WI38 (cell line): ENCODE data around the gene AFAP1L2.

Experiments
- H3K4me3 ChIP-seq: 2 replicates; pipeline ENCODE4 v1.5.1; 2011; ENCODE audit warnings: low read depth, mild to moderate bottlenecking, control low read depth, low read length
- TF ChIP-seq, protein P1 (sequence below): IDR thresholded peaks from 2 replicates; pipeline ENCODE4 v1.5.1; 2012; ENCODE audit warnings: low read depth, mild to moderate bottlenecking, control low read depth, low read length

AFAP1L2 gene

DNA sequence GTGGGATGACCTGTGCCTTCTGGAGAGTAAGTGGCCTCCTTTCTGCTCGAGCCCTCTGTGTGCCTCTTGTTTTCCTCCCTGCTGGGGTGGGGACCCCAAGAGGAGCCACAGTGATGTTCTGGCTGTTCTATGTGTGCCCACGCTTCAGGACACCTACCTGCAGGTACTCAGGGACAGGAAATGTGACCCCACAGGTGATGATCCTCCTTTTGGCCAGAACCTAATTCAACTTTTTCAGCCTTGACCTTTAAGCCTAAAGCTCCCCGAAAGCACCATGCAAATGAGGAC, 95.0 kb downstream of the AFAP1L2 start:
- no peak overlapping the region for H3K4me3 ChIP-seq
- TF ChIP-seq, protein P1, sequence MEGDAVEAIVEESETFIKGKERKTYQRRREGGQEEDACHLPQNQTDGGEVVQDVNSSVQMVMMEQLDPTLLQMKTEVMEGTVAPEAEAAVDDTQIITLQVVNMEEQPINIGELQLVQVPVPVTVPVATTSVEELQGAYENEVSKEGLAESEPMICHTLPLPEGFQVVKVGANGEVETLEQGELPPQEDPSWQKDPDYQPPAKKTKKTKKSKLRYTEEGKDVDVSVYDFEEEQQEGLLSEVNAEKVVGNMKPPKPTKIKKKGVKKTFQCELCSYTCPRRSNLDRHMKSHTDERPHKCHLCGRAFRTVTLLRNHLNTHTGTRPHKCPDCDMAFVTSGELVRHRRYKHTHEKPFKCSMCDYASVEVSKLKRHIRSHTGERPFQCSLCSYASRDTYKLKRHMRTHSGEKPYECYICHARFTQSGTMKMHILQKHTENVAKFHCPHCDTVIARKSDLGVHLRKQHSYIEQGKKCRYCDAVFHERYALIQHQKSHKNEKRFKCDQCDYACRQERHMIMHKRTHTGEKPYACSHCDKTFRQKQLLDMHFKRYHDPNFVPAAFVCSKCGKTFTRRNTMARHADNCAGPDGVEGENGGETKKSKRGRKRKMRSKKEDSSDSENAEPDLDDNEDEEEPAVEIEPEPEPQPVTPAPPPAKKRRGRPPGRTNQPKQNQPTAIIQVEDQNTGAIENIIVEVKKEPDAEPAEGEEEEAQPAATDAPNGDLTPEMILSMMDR = no peak

DNA sequence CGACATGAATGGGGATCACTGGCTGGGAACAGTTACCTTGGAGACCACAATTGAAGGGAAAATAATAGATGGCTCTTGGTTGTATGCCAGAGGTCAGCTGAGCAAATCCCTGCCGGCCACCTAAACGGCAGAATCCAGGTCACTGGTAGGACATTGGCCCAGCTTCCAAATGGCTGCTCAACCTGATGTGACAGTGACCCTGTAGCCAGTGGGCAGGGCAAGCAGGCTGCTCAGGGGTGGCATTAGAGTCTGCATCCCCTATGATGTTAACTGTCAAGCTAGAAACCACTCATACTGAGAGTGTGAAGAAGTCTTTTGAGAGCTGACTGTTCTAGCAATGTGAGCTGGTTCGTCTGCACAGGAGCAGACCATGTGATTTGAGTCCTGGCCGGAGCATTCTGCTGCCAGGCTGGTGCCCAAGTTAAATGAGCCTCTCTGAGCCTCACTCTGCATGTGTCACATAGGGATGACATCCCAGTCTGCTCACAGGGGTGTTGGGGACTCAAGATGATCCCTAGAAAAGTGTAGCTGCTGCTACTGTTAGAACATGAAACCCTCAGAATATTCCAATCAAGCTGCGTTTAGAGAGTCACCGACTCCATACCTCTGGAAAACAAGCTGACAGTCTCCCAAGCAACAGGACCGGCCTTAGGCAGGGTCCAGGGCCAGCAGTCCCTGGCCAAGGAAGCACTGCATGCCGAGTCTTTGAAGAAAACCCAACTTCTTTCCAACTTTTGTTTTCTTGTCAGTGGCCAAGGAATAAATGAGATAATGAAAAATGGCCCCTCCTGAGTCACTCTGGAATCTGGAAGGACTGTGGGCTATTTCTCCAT, 95.6 kb downstream of the AFAP1L2 start:
- TF ChIP-seq, protein P1 = no peak
- no peak overlapping the region for H3K4me3 ChIP-seq

DNA sequence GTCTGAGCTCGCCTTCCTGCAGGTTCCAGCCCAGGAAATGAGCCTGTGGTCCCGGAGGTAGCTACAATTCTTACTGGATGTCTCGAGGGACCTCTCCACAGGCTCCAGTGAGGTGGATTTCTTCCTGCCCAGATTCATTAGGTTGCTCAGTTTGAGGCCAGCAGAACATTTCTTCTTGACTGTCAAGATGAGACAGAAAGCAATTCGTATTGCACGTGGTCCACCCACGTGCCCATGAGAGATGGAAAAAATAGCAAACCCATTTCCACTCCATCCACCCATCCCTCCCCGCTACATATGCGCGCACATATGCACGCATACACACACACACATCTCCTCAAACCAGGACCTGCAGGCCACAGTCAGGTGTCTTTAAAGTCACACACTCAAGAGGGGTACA, 96.6 kb downstream of the AFAP1L2 start:
- no peak overlapping the region for H3K4me3 ChIP-seq
- TF ChIP-seq, protein P1 = no peak

DNA sequence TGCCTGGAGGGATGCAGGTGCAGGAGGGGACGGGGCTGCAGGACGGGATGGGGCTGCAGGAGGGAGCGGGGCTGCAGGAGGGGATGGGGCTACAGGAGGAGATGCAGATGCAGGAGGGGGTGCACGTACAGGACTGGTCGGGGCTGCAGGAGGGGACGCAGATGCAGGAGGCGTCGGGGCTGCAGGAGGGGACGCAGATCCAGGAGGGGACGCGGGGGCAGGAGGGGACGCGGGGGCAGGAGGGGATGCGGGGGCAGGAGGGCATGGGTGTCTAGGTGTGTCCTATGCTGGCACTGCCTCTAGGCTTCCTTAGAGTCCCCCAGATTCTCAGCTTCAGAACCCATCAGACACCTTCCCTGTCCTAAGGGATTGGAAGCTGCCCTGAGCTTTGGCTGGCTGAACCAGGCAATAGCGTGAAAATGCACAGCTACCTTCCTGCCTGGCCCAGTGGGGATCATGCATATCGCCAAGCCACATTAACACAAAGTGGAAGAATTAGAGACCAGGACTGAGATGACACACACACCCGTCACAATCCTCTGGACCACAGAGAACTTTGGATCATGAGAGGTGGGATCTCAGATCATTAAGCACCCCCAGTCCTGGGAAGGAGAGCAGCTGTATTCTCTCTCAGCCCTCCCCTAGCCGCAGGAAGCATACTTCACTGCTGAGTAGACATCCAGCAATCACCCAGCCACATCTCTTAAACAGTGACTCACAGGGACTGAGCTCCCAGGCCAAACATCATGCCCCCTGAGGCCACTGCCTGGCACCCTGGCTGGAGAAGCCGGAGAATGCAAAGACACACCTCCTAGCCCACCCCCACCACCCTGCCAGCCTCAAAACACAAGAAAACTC, 98.0 kb downstream of the AFAP1L2 start:
- H3K4me3 ChIP-seq = no peak overlapping the region
- TF ChIP-seq, protein P1 = no peak

DNA sequence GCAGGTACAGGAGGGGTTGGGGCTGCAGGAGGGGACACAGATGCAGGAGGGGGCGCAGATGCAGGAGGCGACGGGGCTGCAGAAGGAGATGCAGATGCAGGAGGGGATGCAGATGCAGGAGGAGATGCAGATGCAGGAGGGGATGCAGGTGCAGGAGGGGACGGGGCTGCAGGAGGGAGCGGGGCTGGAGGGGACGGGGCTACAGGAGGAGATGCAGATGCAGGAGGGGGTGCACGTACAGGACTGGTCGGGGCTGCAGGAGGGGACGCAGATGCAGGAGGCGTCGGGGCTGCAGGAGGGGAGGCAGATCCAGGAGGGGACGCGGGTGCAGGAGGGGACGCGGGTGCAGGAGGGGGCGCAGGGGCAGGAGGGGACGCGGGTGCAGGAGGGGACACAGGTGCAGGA, 98.8 kb downstream of the AFAP1L2 start:
- TF ChIP-seq, protein P1 = no peak
- H3K4me3 ChIP-seq = no peak overlapping the region

DNA sequence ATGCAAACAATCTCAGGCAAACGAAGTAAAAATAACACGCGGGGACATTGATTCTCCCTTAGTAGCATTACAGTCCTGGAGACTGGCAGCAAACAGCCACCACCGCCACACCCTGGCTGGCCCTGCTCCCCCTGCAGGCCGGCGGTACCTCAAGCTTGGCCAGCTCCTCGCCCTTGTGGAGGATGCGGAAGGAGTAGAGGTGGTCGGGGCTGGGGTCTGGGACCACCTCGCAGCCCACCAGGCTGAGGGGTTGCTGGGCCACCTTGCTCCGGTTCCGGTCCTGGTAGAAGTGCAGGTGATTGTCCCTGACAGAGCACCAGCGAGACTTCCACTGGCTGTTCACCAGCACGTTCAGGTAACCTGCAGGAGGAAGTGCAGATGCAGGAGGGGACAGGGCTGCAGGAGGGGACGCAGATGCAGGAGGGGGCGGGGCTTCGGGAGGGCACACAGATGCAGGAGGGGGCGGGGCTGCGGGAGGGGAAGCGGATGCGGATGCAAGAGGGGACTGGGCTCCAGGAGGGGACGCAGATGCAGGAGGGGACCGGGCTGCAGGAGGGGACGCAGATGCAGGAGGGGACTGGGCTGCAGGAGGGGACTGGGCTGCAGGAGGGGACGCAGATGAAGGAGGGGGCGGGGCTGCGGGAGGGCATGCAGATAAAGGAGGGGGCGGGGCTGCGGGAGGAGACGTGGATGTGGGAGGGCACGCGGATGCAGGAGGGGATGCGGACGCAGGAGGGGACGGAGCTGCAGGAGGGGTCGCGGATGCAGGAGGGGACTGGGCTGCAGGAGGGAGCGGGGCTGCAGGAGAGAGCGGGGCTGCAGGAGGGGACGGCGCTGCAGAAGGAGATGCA, 99.5 kb downstream of the AFAP1L2 start:
- TF ChIP-seq, protein P1 = peak; percentile 60

More for the DNA sequence above, 99.5 kb downstream of the AFAP1L2 start:
- H3K4me3 ChIP-seq = peak overlapping the region; percentile 36
